ENCODE data around the gene RNU6-7. TPM values are rescaled to one million over a fixed set of nuclear protein-coding genes. Genes with fewer than 3 reads are reported as not detected.

The RNU6-7 gene
- total RNA-seq, 1 experiment from 2014 or later: not detected

DNA sequence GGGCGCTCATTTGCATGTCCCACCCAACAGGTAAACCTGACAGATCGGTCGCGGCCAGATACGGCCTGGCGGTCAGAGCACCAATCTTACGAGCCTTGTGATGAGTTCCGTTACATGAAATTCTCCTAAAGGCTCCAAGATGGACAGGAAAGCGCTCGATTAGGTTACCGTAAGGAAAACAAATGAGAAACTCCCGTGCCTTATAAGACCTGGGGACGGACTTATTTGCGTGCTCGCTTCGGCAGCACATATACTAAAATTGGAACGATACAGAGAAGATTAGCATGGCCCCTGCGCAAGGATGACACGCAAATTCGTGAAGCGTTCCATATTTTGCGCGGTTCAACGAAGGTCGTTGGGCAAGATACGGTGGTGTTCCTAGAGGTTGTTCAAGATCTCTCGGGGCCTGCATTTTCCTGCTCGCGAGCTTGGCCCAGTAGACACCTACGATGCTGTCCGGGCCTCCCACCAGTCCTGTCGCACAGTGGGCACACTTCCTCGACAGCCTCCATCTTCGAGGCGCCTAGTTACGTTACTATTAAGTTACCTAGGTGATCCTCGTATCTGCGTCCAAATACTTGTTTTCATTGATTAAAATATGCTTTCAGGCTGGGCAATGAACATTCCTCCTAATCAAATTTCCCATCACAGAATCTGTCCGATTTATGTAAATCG lies at the start of gene RNU6-7 (continued):
- TF ChIP-seq KAT7 (CRISPR knock-in tag; IDR thresholded peaks at IDR 0.05; ENCODE audit: borderline replicate concordance): no peak; the same call in 1 of the 2 replicates

GRCh38 chr14:32166029-32166428 lies 35.8 kb upstream of the RNU6-7 start:
- no peaks in the 10 kb centered on the region for H3K27me3 Mint-ChIP-seq (ENCODE audit: low read depth)
- H3K36me3 Mint-ChIP-seq: 0 out of 2 replicates have a peak, but pooled peaks cover 3% of the 10 kb centered on the region
- H3K27ac Mint-ChIP-seq: no peak overlapping the region
- ATAC-seq (no peak), DNase-seq (ENCODE audit: low spot score) (no peak)
- no peak overlapping the region for H3K4me3 Mint-ChIP-seq
- ChIA-PET POLR2A (no interaction called here), CTCF (no interaction called here)
- H3K9me3 Mint-ChIP-seq: peaks cover 19% of the 10 kb centered on the region
- H3K4me1 Mint-ChIP-seq: peaks cover 6% of the 10 kb centered on the region
- TF ChIP-seq RELA (CRISPR knock-in tag; IDR thresholded peaks at IDR 0.05; ENCODE audit: borderline replicate concordance): no peak
- no peak for TF ChIP-seq SMAD4 (CRISPR knock-in tag; IDR thresholded peaks at IDR 0.05)
- no peak for TF ChIP-seq HMGA2 (CRISPR knock-in tag; IDR thresholded peaks at IDR 0.05)
- TF ChIP-seq, protein P1, sequence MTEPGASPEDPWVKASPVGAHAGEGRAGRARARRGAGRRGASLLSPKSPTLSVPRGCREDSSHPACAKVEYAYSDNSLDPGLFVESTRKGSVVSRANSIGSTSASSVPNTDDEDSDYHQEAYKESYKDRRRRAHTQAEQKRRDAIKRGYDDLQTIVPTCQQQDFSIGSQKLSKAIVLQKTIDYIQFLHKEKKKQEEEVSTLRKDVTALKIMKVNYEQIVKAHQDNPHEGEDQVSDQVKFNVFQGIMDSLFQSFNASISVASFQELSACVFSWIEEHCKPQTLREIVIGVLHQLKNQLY (CRISPR knock-in tag; IDR thresholded peaks at IDR 0.05): no peak
- no peak for TF ChIP-seq ZNF263 (CRISPR knock-in tag; IDR thresholded peaks at IDR 0.05; ENCODE audit: low read depth)
- TF ChIP-seq ZNF232 (CRISPR knock-in tag; IDR thresholded peaks at IDR 0.05): no peak
- TF ChIP-seq ESRRA (CRISPR knock-in tag; IDR thresholded peaks at IDR 0.05; ENCODE audit: borderline replicate concordance): no peak
- TF ChIP-seq, protein P2, sequence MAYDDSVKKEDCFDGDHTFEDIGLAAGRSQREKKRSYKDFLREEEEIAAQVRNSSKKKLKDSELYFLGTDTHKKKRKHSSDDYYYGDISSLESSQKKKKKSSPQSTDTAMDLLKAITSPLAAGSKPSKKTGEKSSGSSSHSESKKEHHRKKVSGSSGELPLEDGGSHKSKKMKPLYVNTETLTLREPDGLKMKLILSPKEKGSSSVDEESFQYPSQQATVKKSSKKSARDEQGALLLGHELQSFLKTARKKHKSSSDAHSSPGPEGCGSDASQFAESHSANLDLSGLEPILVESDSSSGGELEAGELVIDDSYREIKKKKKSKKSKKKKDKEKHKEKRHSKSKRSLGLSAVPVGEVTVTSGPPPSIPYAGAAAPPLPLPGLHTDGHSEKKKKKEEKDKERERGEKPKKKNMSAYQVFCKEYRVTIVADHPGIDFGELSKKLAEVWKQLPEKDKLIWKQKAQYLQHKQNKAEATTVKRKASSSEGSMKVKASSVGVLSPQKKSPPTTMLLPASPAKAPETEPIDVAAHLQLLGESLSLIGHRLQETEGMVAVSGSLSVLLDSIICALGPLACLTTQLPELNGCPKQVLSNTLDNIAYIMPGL (CRISPR knock-in tag; IDR thresholded peaks at IDR 0.05): no peak
- TF ChIP-seq, protein P3, sequence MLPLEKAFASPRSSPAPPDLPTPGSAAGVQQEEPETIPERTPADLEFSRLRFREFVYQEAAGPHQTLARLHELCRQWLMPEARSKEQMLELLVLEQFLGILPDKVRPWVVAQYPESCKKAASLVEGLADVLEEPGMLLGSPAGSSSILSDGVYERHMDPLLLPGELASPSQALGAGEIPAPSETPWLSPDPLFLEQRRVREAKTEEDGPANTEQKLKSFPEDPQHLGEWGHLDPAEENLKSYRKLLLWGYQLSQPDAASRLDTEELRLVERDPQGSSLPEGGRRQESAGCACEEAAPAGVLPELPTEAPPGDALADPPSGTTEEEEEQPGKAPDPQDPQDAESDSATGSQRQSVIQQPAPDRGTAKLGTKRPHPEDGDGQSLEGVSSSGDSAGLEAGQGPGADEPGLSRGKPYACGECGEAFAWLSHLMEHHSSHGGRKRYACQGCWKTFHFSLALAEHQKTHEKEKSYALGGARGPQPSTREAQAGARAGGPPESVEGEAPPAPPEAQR (CRISPR knock-in tag; IDR thresholded peaks at IDR 0.05): no peak
- TF ChIP-seq ZNF423 (CRISPR knock-in tag; IDR thresholded peaks at IDR 0.05): no peak
- TF ChIP-seq FOXP1 (CRISPR knock-in tag; IDR thresholded peaks at IDR 0.05; ENCODE audit: borderline replicate concordance): no peak
- no peak for TF ChIP-seq CREB1 (CRISPR knock-in tag; IDR thresholded peaks at IDR 0.05)
- TF ChIP-seq NR3C1 (CRISPR knock-in tag; conservative IDR thresholded peaks at IDR 0.05; ENCODE audit: low read depth): no peak

DNA sequence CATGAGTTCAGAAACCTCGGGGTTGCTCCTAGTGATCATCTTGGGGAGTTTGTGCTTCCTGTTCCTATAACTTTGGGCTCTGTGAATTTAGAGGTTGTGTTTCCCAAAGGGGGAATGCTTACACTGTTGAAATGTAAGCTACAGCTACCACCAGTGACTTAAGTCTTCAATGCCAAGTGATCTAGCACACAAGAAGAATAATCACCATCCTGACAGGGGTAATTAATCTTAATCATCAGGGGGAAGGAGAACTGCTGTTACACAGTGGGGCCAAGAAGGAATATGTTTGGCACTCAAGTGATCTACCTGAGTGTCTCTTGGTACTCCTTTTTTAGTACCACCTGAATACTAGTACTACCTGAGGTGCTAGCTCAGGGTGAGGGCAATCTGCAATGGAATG lies 34.9 kb upstream of the RNU6-7 start:
- 0 out of 2 replicates have a peak, but pooled peaks cover 3% of the 10 kb centered on the region for H3K36me3 Mint-ChIP-seq
- ATAC-seq (no peak), DNase-seq (ENCODE audit: low spot score) (no peak)
- no peak overlapping the region for H3K4me3 Mint-ChIP-seq
- ChIA-PET POLR2A (no interaction called here), CTCF (no interaction called here)
- peaks cover 6% of the 10 kb centered on the region for H3K4me1 Mint-ChIP-seq
- H3K9me3 Mint-ChIP-seq: peaks cover 13% of the 10 kb centered on the region
- no peak overlapping the region for H3K27ac Mint-ChIP-seq
- TF ChIP-seq, protein P4, sequence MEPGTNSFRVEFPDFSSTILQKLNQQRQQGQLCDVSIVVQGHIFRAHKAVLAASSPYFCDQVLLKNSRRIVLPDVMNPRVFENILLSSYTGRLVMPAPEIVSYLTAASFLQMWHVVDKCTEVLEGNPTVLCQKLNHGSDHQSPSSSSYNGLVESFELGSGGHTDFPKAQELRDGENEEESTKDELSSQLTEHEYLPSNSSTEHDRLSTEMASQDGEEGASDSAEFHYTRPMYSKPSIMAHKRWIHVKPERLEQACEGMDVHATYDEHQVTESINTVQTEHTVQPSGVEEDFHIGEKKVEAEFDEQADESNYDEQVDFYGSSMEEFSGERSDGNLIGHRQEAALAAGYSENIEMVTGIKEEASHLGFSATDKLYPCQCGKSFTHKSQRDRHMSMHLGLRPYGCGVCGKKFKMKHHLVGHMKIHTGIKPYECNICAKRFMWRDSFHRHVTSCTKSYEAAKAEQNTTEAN (CRISPR knock-in tag; IDR thresholded peaks at IDR 0.05): no peak
- no peaks in the 10 kb centered on the region for H3K27me3 Mint-ChIP-seq (ENCODE audit: low read depth)

- no peak for DNase-seq (ENCODE audit: low spot score)
- Mint-ChIP-seq H3K27ac (no peak overlapping the region), H3K36me3 (no peaks in the 10 kb centered on the region), H3K27me3 (ENCODE audit: low read depth) (no peaks in the 10 kb centered on the region), H3K4me3 (no peak overlapping the region), H3K9me3 (peaks cover 3% of the 10 kb centered on the region), H3K4me1 (peaks cover 6% of the 10 kb centered on the region)
- TF ChIP-seq MXD4 (CRISPR knock-in tag; IDR thresholded peaks at IDR 0.05; ENCODE audit: borderline replicate concordance) (no peak), ZNF232 (CRISPR knock-in tag; IDR thresholded peaks at IDR 0.05) (no peak)
- ATAC-seq: no peak
- ChIA-PET POLR2A (no interaction called here), CTCF (interaction anchor here (0.7 kb wide), 1 partner anchor 52 kb away, joined by 6 read pairs; no protein-coding TSS in a partner anchor)
Observed at GRCh38 chr14:32167907-32168306, 33.9 kb upstream of the RNU6-7 start.
